IPS-15b (cell line): ENCODE measurements around the gene LYZL4.

Source experiments
- H3K27me3 ChIP-seq: one replicate; pipeline ENCODE4 v1.6.1; 2013; ENCODE audit warnings: low read length; ENCODE audit not compliant: control insufficient read depth, insufficient read depth
- H3K36me3 ChIP-seq: one replicate; pipeline ENCODE4 v1.6.1; 2013; ENCODE audit warnings: low read length; ENCODE audit not compliant: control insufficient read depth, insufficient read depth
- H3K4me1 ChIP-seq: one replicate; pipeline ENCODE4 v1.6.1; 2013; ENCODE audit warnings: mild to moderate bottlenecking, low read length; ENCODE audit not compliant: control insufficient read depth, insufficient read depth
- H3K4me3 ChIP-seq: one replicate; pipeline ENCODE4 v1.5.1; 2013; ENCODE audit warnings: low read depth, low read length
- H3K9ac ChIP-seq: one replicate; pipeline ENCODE4 v1.6.1; 2013; ENCODE audit warnings: low read depth, mild to moderate bottlenecking, low read length
- H3K9me3 ChIP-seq: one replicate; pipeline ENCODE4 v1.6.1; 2013; ENCODE audit warnings: mild to moderate bottlenecking, low read length; ENCODE audit not compliant: control insufficient read depth, insufficient read depth

The LYZL4 gene

DNA sequence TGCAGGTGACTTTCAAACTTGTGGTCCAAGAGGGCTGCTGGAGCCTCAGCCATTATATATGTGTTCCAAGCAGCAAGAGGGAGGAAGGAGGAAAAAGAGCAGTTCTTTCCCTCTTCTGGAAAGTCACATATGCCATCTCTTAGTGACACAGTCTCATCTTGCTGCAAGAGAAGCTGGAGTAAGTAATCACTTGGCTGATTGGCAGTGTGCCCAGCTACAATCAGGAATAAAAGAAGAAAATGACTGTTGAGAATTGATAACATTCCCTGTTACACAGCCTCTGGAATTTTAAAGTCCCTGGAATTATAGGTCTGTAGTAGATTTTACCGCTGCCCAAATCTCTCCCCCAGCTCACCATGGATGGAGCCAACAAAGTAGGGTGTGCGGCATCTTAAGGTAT lies 31.4 kb upstream of the LYZL4 start:
- Histone ChIP-seq H3K4me1 (peaks cover 18% of the 10 kb centered on the region), H3K27me3 (peaks cover 3% of the 10 kb centered on the region), H3K9me3 (no peaks in the 10 kb centered on the region), H3K4me3 (no peak overlapping the region), H3K36me3 (no peaks in the 10 kb centered on the region), H3K9ac (no peak overlapping the region)

GRCh38 chr3:42440924-42441323 lies 30.5 kb upstream of the LYZL4 start:
- H3K9ac ChIP-seq, result no peak overlapping the region
- peaks cover 3% of the 10 kb centered on the region for H3K27me3 ChIP-seq
- H3K36me3 ChIP-seq, result no peaks in the 10 kb centered on the region
- no peaks in the 10 kb centered on the region for H3K9me3 ChIP-seq
- H3K4me1 ChIP-seq, result peaks cover 14% of the 10 kb centered on the region
- no peak overlapping the region for H3K4me3 ChIP-seq

- Histone ChIP-seq H3K4me3 (no peak overlapping the region), H3K9ac (no peak overlapping the region), H3K9me3 (no peaks in the 10 kb centered on the region), H3K36me3 (no peaks in the 10 kb centered on the region), H3K27me3 (peaks cover 3% of the 10 kb centered on the region), H3K4me1 (peaks cover 14% of the 10 kb centered on the region)
Measured at GRCh38 chr3:42439261-42440115, 29.1 kb upstream of the LYZL4 start.

DNA sequence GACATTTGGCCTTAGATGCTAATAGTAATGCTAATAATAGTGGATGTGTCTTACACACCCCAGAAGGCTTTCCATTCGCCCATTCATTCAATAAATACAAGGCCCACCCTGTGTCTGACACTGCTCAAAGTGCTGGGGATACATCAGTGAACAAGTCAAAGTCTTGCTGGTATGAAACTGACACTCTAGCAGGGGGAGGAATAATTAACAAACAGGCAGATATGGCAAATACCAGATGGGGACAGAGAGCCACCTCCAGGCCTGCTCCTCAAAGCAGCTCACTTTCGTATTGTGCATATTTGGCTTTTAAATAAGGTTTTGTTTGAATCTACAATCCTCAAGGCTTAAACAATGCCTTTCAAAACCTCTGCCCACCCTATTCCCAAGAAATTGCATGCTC lies 28.3 kb upstream of the LYZL4 start:
- H3K27me3 ChIP-seq, result peaks cover 3% of the 10 kb centered on the region
- no peaks in the 10 kb centered on the region for H3K9me3 ChIP-seq
- no peak overlapping the region for H3K4me3 ChIP-seq
- H3K36me3 ChIP-seq, result no peaks in the 10 kb centered on the region
- H3K4me1 ChIP-seq, result peaks cover 12% of the 10 kb centered on the region
- H3K9ac ChIP-seq, result no peak overlapping the region

GRCh38 chr3:42438193-42438592 lies 27.8 kb upstream of the LYZL4 start:
- Histone ChIP-seq H3K9ac (no peak overlapping the region), H3K4me3 (no peak overlapping the region), H3K36me3 (no peaks in the 10 kb centered on the region), H3K9me3 (no peaks in the 10 kb centered on the region), H3K27me3 (peaks cover 3% of the 10 kb centered on the region), H3K4me1 (peaks cover 12% of the 10 kb centered on the region)

DNA sequence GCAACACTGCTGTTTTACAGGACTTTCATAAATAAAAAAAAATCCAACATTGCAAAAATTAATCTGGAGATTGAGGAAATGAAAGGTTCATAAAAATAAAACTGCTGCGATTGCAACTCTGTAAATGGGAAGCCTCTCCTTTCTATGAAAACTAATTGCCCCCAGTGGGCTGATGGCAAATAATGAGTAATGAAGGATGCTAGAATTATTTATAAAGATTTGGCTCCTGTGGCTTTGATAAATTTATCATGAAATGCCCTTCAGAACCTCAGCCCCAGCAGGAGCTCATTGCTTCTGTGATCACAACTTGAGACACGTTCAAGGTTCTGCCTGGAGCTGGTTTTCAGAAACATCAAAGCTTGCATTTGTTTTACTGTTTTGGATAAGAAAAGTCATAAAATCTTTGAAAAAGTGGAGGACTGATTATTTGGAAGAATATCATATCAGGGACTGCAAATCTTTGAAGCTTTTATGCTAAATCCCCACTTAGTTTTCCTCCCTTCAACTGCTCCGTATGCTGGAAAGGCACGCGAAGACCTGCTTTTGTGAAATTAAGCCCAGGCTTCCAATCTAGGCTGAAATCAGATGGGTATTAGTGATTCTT lies 24.5 kb upstream of the LYZL4 start:
- H3K4me3 ChIP-seq, result no peak overlapping the region
- no peaks in the 10 kb centered on the region for H3K36me3 ChIP-seq
- H3K4me1 ChIP-seq, result peaks cover 7% of the 10 kb centered on the region
- peaks cover 2% of the 10 kb centered on the region for H3K9me3 ChIP-seq
- H3K27me3 ChIP-seq, result peaks cover 1% of the 10 kb centered on the region
- no peak overlapping the region for H3K9ac ChIP-seq

DNA sequence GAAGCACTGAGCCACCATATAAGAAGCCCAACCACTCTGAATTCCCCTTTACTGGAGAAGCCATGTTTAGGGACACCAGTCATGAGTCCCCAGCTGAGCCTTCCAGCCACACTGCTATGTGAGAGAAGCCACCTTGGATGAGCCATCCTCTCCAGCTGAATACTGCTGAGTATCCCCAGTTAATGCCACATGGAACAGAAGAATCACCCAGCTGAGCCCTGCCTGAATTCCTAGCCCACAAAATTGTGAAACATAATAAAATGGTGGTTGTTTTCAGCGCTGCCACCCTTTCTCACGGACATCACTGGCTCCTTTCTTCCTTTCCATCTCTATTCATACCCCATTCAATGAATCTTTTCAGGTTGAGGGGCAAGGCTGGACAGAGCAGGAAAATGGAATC lies 22.1 kb upstream of the LYZL4 start:
- Histone ChIP-seq H3K9me3 (peaks cover 2% of the 10 kb centered on the region), H3K36me3 (no peaks in the 10 kb centered on the region), H3K4me1 (no peaks in the 10 kb centered on the region), H3K4me3 (no peak overlapping the region), H3K9ac (no peak overlapping the region), H3K27me3 (no peaks in the 10 kb centered on the region)

GRCh38 chr3:42430781-42431532 lies 20.5 kb upstream of the LYZL4 start:
- Histone ChIP-seq H3K36me3 (no peaks in the 10 kb centered on the region), H3K9ac (no peak overlapping the region)

DNA sequence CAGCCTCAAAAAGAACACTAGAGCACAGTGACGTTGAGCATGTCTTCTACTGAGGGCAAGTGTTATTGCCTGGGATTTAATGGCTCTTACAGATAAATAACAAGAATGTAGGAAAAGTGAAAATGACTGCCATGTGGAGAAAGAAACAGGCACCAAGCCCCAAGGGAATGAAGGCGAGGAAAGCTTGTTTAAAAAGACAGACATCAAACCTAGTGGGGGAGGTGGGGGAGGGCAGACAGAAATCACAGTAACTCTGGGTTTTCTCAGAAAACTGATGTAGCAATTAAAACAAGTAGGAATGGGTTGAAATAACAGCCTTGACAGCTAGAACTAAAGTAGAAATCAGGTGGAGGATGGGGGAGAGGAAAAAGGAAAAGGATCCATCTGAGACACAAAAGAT lies 18.4 kb upstream of the LYZL4 start:
- Histone ChIP-seq H3K36me3 (no peaks in the 10 kb centered on the region), H3K9me3 (peaks cover 2% of the 10 kb centered on the region), H3K4me3 (no peak overlapping the region), H3K9ac (no peak overlapping the region), H3K27me3 (no peaks in the 10 kb centered on the region), H3K4me1 (no peaks in the 10 kb centered on the region)

More at GRCh38 chr3:42430781-42431532, 20.5 kb upstream of the LYZL4 start:
- H3K4me3 ChIP-seq, result no peak overlapping the region
- no peaks in the 10 kb centered on the region for H3K4me1 ChIP-seq
- peaks cover 2% of the 10 kb centered on the region for H3K9me3 ChIP-seq
- no peaks in the 10 kb centered on the region for H3K27me3 ChIP-seq

DNA sequence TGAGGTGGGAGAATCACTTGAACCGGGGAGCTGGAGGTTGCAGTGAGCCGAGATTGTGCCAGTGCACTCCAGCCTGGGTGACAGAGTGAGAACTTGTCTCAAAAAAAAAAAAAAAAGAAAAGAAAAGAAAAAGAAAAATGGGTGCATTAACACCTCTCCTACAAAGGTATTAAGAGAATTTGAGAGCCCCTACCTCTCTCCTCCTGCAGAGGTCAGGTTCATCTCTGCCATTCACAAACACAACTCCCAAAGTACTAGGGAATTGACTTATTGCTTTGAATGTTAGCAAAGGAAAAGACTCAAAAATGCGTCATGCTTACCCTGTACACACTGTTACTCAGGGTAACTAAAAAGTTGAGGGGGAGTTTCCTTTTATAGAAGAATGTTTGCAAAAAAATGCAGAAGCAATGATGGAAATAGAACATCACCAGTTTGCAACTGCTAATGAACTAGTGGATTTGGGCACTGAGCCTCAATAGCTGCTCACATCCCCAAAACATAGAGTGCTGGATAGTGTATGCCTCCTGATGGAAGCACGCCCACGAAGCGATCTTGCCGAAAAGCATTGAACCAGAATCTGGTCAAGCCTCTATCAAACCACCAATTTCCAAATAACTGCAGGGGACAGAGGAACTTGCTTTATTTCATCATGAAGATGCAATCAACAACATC lies 15.5 kb upstream of the LYZL4 start:
- H3K4me1 ChIP-seq, result no peaks in the 10 kb centered on the region
- no peak overlapping the region for H3K9ac ChIP-seq
- no peaks in the 10 kb centered on the region for H3K27me3 ChIP-seq
- H3K9me3 ChIP-seq, result no peaks in the 10 kb centered on the region
- no peak overlapping the region for H3K4me3 ChIP-seq
- H3K36me3 ChIP-seq, result no peaks in the 10 kb centered on the region

DNA sequence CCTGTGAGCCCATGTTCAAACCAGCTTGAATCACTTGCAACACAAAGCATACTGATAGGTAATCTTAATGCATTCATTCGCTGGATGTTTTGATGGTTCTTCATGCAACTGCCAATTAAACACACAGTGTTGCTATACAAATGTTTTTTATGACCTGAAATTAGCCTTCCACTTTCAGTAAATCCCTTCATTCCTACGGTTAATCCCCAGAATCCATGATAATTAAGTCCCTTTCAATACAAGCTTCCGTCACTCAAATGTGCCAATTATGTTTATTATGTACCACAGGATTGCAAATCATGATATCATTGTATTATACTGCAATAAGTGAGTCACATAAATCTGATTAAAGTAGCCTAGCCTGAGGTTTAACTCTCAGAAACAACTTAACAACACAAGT lies 14.5 kb upstream of the LYZL4 start:
- H3K27me3 ChIP-seq, result no peaks in the 10 kb centered on the region

More for the DNA sequence above, 14.5 kb upstream of the LYZL4 start:
- Histone ChIP-seq H3K9ac (no peak overlapping the region), H3K36me3 (no peaks in the 10 kb centered on the region), H3K4me1 (no peaks in the 10 kb centered on the region), H3K9me3 (no peaks in the 10 kb centered on the region), H3K4me3 (no peak overlapping the region)
